Measurements from ENCODE around the gene MRTFB. TPM values are rescaled to one million over a fixed set of nuclear protein-coding genes. Genes with fewer than 3 reads are reported as not detected.
"Not testable (repeated sequence)": the region's sequence is repeated elsewhere in the genome, so short reads cannot be mapped to it uniquely, and the experiment has no call there.

Gene MRTFB
- total and polyA plus RNA-seq, 5 donors: 12.9 to 61.8 (median 44.8) TPM

- no peak overlapping the region for H3K4me3 ChIP-seq (ENCODE audit: low read length)
- intact Hi-C loops (cut with DNase I): no loop called here
- H3K27ac ChIP-seq (ENCODE audit: low read length): no peak overlapping the region
- 76% methylated on average over 4 of the region's 4 CpGs for WGBS
- H3K27me3 ChIP-seq (ENCODE audit: control insufficient read depth, insufficient read depth): no peaks in the 10 kb centered on the region
- DNase-seq: no peak
- no peak for ATAC-seq
- H3K9me3 ChIP-seq (ENCODE audit: control insufficient read depth, low read length): no peaks in the 10 kb centered on the region
- H3K4me1 ChIP-seq (ENCODE audit: control insufficient read depth, insufficient read depth, low read length): peaks cover 4% of the 10 kb centered on the region
Observed at GRCh38 chr16:14041164-14041563, 30.0 kb upstream of the MRTFB start.

- ATAC-seq (peak; percentile 84 to 91), DNase-seq (peak; percentile 23 to 72 (median 64))
- H3K4me3 ChIP-seq (ENCODE audit: low read length): no peak overlapping the region
- H3K27ac ChIP-seq (ENCODE audit: low read length): peak overlapping the region; percentile 39
- no peaks in the 10 kb centered on the region for H3K9me3 ChIP-seq (ENCODE audit: control insufficient read depth, low read length)
- intact Hi-C loops (cut with DNase I): no loop called here
- peaks cover 4% of the 10 kb centered on the region for H3K4me1 ChIP-seq (ENCODE audit: control insufficient read depth, insufficient read depth, low read length)
- WGBS: 54% methylated on average over 10 of the region's 10 CpGs
- no peaks in the 10 kb centered on the region for H3K27me3 ChIP-seq (ENCODE audit: control insufficient read depth, insufficient read depth)
Observed at GRCh38 chr16:14042706-14043105, 28.4 kb upstream of the MRTFB start.

GRCh38 chr16:14043278-14043677 lies 27.8 kb upstream of the MRTFB start:
- H3K27me3 ChIP-seq (ENCODE audit: control insufficient read depth, insufficient read depth): no peaks in the 10 kb centered on the region
- ATAC-seq (no peak), DNase-seq (no peak)
- intact Hi-C loops (cut with DNase I): no loop called here
- no peak overlapping the region for H3K4me3 ChIP-seq (ENCODE audit: low read length)
- H3K27ac ChIP-seq (ENCODE audit: low read length): peak overlapping the region; percentile 90
- peaks cover 4% of the 10 kb centered on the region for H3K4me1 ChIP-seq (ENCODE audit: control insufficient read depth, insufficient read depth, low read length)
- 88% methylated on average over 6 of the region's 6 CpGs for whole genome bisulfite sequencing
- no peaks in the 10 kb centered on the region for H3K9me3 ChIP-seq (ENCODE audit: control insufficient read depth, low read length)

- H3K9me3 ChIP-seq (ENCODE audit: control insufficient read depth, low read length): no peaks in the 10 kb centered on the region
- H3K27me3 ChIP-seq (ENCODE audit: control insufficient read depth, insufficient read depth): no peaks in the 10 kb centered on the region
- intact Hi-C loops (cut with DNase I): no loop called here
- H3K27ac ChIP-seq (ENCODE audit: low read length): peak overlapping the region; percentile 90
- no peak overlapping the region for H3K4me3 ChIP-seq (ENCODE audit: low read length)
- no peak for DNase-seq
- H3K4me1 ChIP-seq (ENCODE audit: control insufficient read depth, insufficient read depth, low read length): peaks cover 4% of the 10 kb centered on the region
- ATAC-seq: no peak
- 96% methylated on average over 6 of the region's 6 CpGs for WGBS
Observed at GRCh38 chr16:14043793-14044192, 27.3 kb upstream of the MRTFB start.

GRCh38 chr16:14047121-14047859 lies 23.8 kb upstream of the MRTFB start:
- ATAC-seq; H3K9me3 ChIP-seq (ENCODE audit: control insufficient read depth, low read length); DNase-seq; intact Hi-C loops (cut with DNase I); H3K4me3 ChIP-seq (ENCODE audit: low read length); H3K27me3 ChIP-seq (ENCODE audit: control insufficient read depth, insufficient read depth); H3K27ac ChIP-seq (ENCODE audit: low read length); H3K4me1 ChIP-seq (ENCODE audit: control insufficient read depth, insufficient read depth, low read length): not testable (repeated sequence)
- 86% methylated on average over 6 of the region's 6 CpGs for WGBS

GRCh38 chr16:14050291-14051027 lies 20.7 kb upstream of the MRTFB start:
- Histone ChIP-seq H3K9me3 (ENCODE audit: control insufficient read depth, low read length) (no peaks in the 10 kb centered on the region), H3K27ac (ENCODE audit: low read length) (no peak overlapping the region), H3K4me3 (ENCODE audit: low read length) (no peak overlapping the region), H3K27me3 (ENCODE audit: control insufficient read depth, insufficient read depth) (no peaks in the 10 kb centered on the region), H3K4me1 (ENCODE audit: control insufficient read depth, insufficient read depth, low read length) (no peaks in the 10 kb centered on the region)
- ATAC-seq (peak; percentile 20 to 26), DNase-seq (no peak)
- WGBS: 51% methylated on average over 10 of the region's 10 CpGs
- intact Hi-C loops (cut with DNase I): no loop called here

GRCh38 chr16:14051103-14051729 lies 19.9 kb upstream of the MRTFB start:
- peak in 1 of 2 donors; percentile 14 for ATAC-seq
- intact Hi-C loops (cut with DNase I): no loop called here
- WGBS: 92% methylated on average over 5 of the region's 5 CpGs

GRCh38 chr16:14056970-14057369 lies 14.1 kb upstream of the MRTFB start:
- 38% methylated on average over 5 of the region's 5 CpGs for WGBS
- Histone ChIP-seq H3K9me3 (ENCODE audit: control insufficient read depth, low read length) (no peaks in the 10 kb centered on the region), H3K4me1 (ENCODE audit: control insufficient read depth, insufficient read depth, low read length) (no peaks in the 10 kb centered on the region), H3K27ac (ENCODE audit: low read length) (peak overlapping the region; percentile 59), H3K27me3 (ENCODE audit: control insufficient read depth, insufficient read depth) (no peaks in the 10 kb centered on the region), H3K4me3 (ENCODE audit: low read length) (no peak overlapping the region)
- intact Hi-C loops (cut with DNase I): no loop called here
- DNase-seq (no peak), ATAC-seq (peak; percentile 61 to 73)

More at GRCh38 chr16:14051103-14051729, 19.9 kb upstream of the MRTFB start:
- Histone ChIP-seq H3K27ac (ENCODE audit: low read length) (no peak overlapping the region), H3K27me3 (ENCODE audit: control insufficient read depth, insufficient read depth) (no peaks in the 10 kb centered on the region), H3K4me3 (ENCODE audit: low read length) (no peak overlapping the region), H3K4me1 (ENCODE audit: control insufficient read depth, insufficient read depth, low read length) (no peaks in the 10 kb centered on the region), H3K9me3 (ENCODE audit: control insufficient read depth, low read length) (no peaks in the 10 kb centered on the region)
- DNase-seq: no peak

- Histone ChIP-seq H3K4me3 (ENCODE audit: low read length) (no peak overlapping the region), H3K9me3 (ENCODE audit: control insufficient read depth, low read length) (no peaks in the 10 kb centered on the region), H3K27me3 (ENCODE audit: control insufficient read depth, insufficient read depth) (no peaks in the 10 kb centered on the region), H3K27ac (ENCODE audit: low read length) (peak overlapping the region; percentile 11), H3K4me1 (ENCODE audit: control insufficient read depth, insufficient read depth, low read length) (no peaks in the 10 kb centered on the region)
- 54% methylated on average over 10 of the region's 10 CpGs for WGBS
- DNase-seq: peak; percentile 51 to 75 (median 75)
- intact Hi-C loops (cut with DNase I): no loop called here
- peak; percentile 86 to 91 for ATAC-seq
Observed at GRCh38 chr16:14057878-14058382, 13.2 kb upstream of the MRTFB start.

- 100% methylated on average over 1 of the region's 1 CpG for WGBS
- intact Hi-C loops (cut with DNase I): no loop called here
- ATAC-seq: no peak
Observed at GRCh38 chr16:14061732-14062259, 9.3 kb upstream of the MRTFB start.

GRCh38 chr16:14062261-14062660 lies 8.9 kb upstream of the MRTFB start:
- H3K27me3 ChIP-seq (ENCODE audit: control insufficient read depth, insufficient read depth): no peaks in the 10 kb centered on the region
- H3K4me3 ChIP-seq (ENCODE audit: low read length): no peak overlapping the region
- DNase-seq: no peak
- ATAC-seq: no peak
- WGBS: 91% methylated on average over 7 of the region's 7 CpGs
- no peak overlapping the region for H3K27ac ChIP-seq (ENCODE audit: low read length)
- intact Hi-C loops (cut with DNase I): no loop called here
- H3K9me3 ChIP-seq (ENCODE audit: control insufficient read depth, low read length): no peaks in the 10 kb centered on the region
- no peaks in the 10 kb centered on the region for H3K4me1 ChIP-seq (ENCODE audit: control insufficient read depth, insufficient read depth, low read length)

More at GRCh38 chr16:14061732-14062259, 9.3 kb upstream of the MRTFB start:
- no peak overlapping the region for H3K27ac ChIP-seq (ENCODE audit: low read length)
- no peaks in the 10 kb centered on the region for H3K4me1 ChIP-seq (ENCODE audit: control insufficient read depth, insufficient read depth, low read length)
- H3K4me3 ChIP-seq (ENCODE audit: low read length): no peak overlapping the region
- DNase-seq: no peak
- no peaks in the 10 kb centered on the region for H3K9me3 ChIP-seq (ENCODE audit: control insufficient read depth, low read length)
- no peaks in the 10 kb centered on the region for H3K27me3 ChIP-seq (ENCODE audit: control insufficient read depth, insufficient read depth)

Measured in right cardiac atrium (tissue), 5 donors.